Nephron (organoid): ENCODE results near the gene CHL1.

Source experiments
- H3K27ac Mint-ChIP-seq, 3 experiments: 2 replicates each; pipeline ENCODE4 v1.8.0; 2020; ENCODE audit warnings: mixed read lengths in 3 of 3, mild to moderate bottlenecking in 2 of 3, moderate library complexity in 1 of 3
- H3K27me3 Mint-ChIP-seq: 2 replicates; pipeline ENCODE4 v1.8.0; 2021; ENCODE audit warnings: low read depth, mild to moderate bottlenecking, moderate library complexity, mixed read lengths
- H3K36me3 Mint-ChIP-seq: 2 replicates; pipeline ENCODE4 v1.8.0; 2020; ENCODE audit warnings: low read depth, mixed read lengths
- H3K4me1 Mint-ChIP-seq: 2 replicates; pipeline ENCODE4 v1.8.0; 2020; ENCODE audit warnings: mixed read lengths
- H3K4me3 Mint-ChIP-seq, 3 experiments: 2 replicates each; pipeline ENCODE4 v1.8.0; 2020; ENCODE audit warnings: mild to moderate bottlenecking in 3 of 3, mixed read lengths in 3 of 3, moderate library complexity in 2 of 3
- H3K9me3 Mint-ChIP-seq: 2 replicates; pipeline ENCODE4 v1.8.0; 2020; ENCODE audit warnings: mixed read lengths
- CTCF ChIP-seq, 3 experiments: fragments of 200-600 bp; sonication (generic); IDR thresholded peaks; one replicate each; pipeline ENCODE4 v1.5.0; 2021; ENCODE audit warnings: antibody characterized with exemption in 3 of 3; ENCODE audit not compliant: unreplicated experiment in 3 of 3

CHL1 gene

GRCh38 chr3:207973-208372 is 11.4 kb downstream of the CHL1 start:
- no peaks in the 10 kb centered on the region for H3K9me3 Mint-ChIP-seq
- peak in 1 of 3 experiments; percentile 8 for TF ChIP-seq CTCF (IDR thresholded peaks at IDR 0.05; ENCODE audit: unreplicated experiment in 3 of 3)
- H3K27ac Mint-ChIP-seq, result no peak overlapping the region
- no peaks in the 10 kb centered on the region for H3K4me1 Mint-ChIP-seq
- H3K36me3 Mint-ChIP-seq, result no peaks in the 10 kb centered on the region
- H3K27me3 Mint-ChIP-seq, result peaks cover 26% of the 10 kb centered on the region
- no peak overlapping the region for H3K4me3 Mint-ChIP-seq

DNA sequence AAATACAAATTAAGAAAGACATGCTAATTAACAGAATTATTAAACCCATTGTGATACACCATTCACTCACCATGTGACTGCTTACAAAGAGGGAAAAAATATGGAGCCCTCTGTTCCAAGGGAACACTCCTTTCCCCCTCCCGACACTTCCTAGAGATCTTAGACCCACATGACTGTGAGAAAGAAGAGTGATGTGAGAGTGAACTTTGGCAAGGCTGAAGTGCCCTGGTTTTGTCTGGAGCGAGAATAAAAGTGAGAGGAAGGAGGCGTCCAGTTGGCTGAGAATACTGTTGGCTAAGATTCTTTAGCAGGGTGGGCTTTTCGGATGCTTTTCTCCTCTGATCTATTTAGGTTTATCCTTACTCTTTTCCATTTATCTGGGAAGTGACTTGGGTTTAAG is 14.1 kb downstream of the CHL1 start:
- Mint-ChIP-seq H3K36me3 (no peaks in the 10 kb centered on the region), H3K4me3 (no peak overlapping the region), H3K4me1 (no peaks in the 10 kb centered on the region), H3K9me3 (no peaks in the 10 kb centered on the region), H3K27ac (no peak overlapping the region), H3K27me3 (peaks cover 9% of the 10 kb centered on the region)
- TF ChIP-seq CTCF (IDR thresholded peaks at IDR 0.05; ENCODE audit: unreplicated experiment in 3 of 3), result no peak

GRCh38 chr3:212432-212831 is 15.9 kb downstream of the CHL1 start:
- no peak for TF ChIP-seq CTCF (IDR thresholded peaks at IDR 0.05; ENCODE audit: unreplicated experiment in 3 of 3)
- peaks cover 8% of the 10 kb centered on the region for H3K27me3 Mint-ChIP-seq
- no peaks in the 10 kb centered on the region for H3K9me3 Mint-ChIP-seq
- H3K4me3 Mint-ChIP-seq, result no peak overlapping the region
- H3K4me1 Mint-ChIP-seq, result peaks cover 4% of the 10 kb centered on the region
- peak overlapping the region in 1 of 3 experiments; percentile 11 for H3K27ac Mint-ChIP-seq
- no peaks in the 10 kb centered on the region for H3K36me3 Mint-ChIP-seq

DNA sequence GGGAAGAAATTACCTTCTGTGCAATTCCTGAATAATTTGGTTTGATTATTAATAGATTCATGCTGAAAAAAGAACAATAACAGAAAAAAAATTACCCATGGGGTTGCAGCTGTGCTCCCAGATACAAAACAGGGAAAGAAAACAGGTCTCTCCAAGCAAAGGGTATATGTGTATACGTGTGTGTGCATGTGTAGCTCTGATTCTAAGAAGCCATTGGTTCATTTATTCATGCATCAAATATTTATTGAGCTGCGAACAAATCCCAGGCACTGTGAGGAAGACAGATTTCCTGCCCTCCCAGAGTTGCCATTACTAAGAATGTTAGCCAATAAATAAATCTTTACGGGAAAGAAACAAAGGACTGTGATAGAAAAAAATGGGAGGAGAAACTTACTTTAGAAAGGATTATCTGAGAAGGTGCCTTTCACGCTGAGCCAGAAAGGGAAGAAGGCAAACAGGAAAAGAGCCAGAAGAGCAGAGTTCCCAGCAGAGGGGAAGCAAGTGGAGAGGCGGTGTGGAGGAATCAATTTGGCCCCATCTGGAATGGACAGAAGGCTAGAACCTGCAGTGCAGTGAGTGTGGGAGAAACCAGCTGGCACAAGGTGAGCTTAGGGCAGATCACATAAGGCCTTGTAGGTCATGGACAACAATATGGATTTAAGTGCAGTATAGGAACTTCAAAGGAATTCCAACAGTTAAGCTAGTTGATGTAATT is 20.7 kb downstream of the CHL1 start:
- H3K4me1 Mint-ChIP-seq, result peaks cover 5% of the 10 kb centered on the region
- H3K4me3 Mint-ChIP-seq, result no peak overlapping the region
- peak overlapping the region; percentile 34 to 50 (median 48) for H3K27ac Mint-ChIP-seq
- H3K9me3 Mint-ChIP-seq, result peaks cover 2% of the 10 kb centered on the region
- H3K36me3 Mint-ChIP-seq, result no peaks in the 10 kb centered on the region
- H3K27me3 Mint-ChIP-seq, result peaks cover 2% of the 10 kb centered on the region
- TF ChIP-seq CTCF (IDR thresholded peaks at IDR 0.05; ENCODE audit: unreplicated experiment in 3 of 3), result no peak

DNA sequence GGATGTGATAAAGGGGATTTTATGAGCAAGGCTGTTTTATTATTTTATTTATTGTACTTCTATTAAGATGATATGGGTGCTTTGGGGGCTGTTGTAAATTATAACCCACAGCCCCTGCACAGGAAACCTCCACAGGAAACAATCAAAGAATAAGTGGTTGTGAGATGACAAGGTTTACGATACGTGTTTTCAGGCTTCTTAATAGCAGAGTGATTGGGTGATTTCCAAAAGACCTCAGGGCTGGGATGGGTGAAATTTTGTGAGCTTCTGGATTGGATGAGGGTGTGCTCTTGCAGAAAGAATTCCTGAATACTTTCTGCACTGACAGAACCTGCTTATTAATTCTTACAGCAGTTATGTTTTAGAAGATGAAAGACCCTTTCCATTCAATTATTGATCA is 21.4 kb downstream of the CHL1 start:
- TF ChIP-seq CTCF (IDR thresholded peaks at IDR 0.05; ENCODE audit: unreplicated experiment in 3 of 3), result no peak
- Mint-ChIP-seq H3K4me3 (no peak overlapping the region), H3K27me3 (no peaks in the 10 kb centered on the region), H3K27ac (no peak overlapping the region), H3K9me3 (peaks cover 8% of the 10 kb centered on the region), H3K36me3 (no peaks in the 10 kb centered on the region), H3K4me1 (peaks cover 5% of the 10 kb centered on the region)
